ENCODE results near the gene FAM149B1.

Gene FAM149B1

DNA sequence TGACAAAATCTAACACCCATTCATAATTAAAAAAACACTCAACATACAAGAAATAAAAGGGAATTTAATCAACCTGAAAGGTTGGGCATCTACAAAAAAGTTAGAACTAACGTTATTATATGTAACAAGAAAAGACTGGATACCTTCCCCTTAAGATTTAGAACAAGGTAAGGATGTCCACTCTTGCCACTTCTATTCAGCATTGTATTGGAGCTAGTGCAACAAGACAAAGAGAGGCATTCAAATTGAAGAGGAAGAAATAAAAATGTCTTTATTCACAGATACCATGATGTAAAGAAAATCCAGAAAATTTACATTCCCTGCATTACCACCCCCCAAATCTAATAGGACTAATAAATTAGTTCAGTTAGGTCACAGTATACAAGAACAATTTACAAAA, 18.3 kb downstream of the FAM149B1 start:
- no peaks in the 10 kb centered on the region for H3K9me2 ChIP-seq (replicated peaks; ENCODE audit: low read depth, low read length)
- H2AFZ ChIP-seq (ENCODE audit: low read length): no peak overlapping the region
- H3K79me2 ChIP-seq (ENCODE audit: insufficient read depth, low read length): no peaks in the 10 kb centered on the region
- peaks cover 4% of the 10 kb centered on the region; the same call in 1 of the 2 replicates for H3K36me3 ChIP-seq (ENCODE audit: insufficient read depth, low read length)
- no peak overlapping the region for H3K9ac ChIP-seq (ENCODE audit: low read depth, low read length, poor library complexity, severe bottlenecking)
- no peaks in the 10 kb centered on the region for H3K4me1 ChIP-seq (ENCODE audit: insufficient read depth, low read length, poor library complexity, severe bottlenecking)
- H3K9me3 ChIP-seq (ENCODE audit: insufficient read depth, low read depth, low read length): no peaks in the 10 kb centered on the region
- TF ChIP-seq EZH2phosphoT487 (IDR thresholded peaks at IDR 0.05; ENCODE audit: borderline replicate concordance): no peak
- TF ChIP-seq, protein P1, sequence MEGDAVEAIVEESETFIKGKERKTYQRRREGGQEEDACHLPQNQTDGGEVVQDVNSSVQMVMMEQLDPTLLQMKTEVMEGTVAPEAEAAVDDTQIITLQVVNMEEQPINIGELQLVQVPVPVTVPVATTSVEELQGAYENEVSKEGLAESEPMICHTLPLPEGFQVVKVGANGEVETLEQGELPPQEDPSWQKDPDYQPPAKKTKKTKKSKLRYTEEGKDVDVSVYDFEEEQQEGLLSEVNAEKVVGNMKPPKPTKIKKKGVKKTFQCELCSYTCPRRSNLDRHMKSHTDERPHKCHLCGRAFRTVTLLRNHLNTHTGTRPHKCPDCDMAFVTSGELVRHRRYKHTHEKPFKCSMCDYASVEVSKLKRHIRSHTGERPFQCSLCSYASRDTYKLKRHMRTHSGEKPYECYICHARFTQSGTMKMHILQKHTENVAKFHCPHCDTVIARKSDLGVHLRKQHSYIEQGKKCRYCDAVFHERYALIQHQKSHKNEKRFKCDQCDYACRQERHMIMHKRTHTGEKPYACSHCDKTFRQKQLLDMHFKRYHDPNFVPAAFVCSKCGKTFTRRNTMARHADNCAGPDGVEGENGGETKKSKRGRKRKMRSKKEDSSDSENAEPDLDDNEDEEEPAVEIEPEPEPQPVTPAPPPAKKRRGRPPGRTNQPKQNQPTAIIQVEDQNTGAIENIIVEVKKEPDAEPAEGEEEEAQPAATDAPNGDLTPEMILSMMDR (conservative IDR thresholded peaks at IDR 0.05; ENCODE audit: low read length): no peak
- no peaks in the 10 kb centered on the region for H4K20me1 ChIP-seq (ENCODE audit: insufficient read depth, low read length, poor library complexity, severe bottlenecking)
- H3F3A ChIP-seq (ENCODE audit: low read depth): no peaks in the 10 kb centered on the region
- H3K4me3 ChIP-seq (ENCODE audit: low read length, poor library complexity, severe bottlenecking): no peak overlapping the region
- no peaks in the 10 kb centered on the region for H3K27me3 ChIP-seq (ENCODE audit: insufficient read depth, low read length, poor library complexity, severe bottlenecking)
- H3K4me2 ChIP-seq (ENCODE audit: low read depth, low read length, poor library complexity, severe bottlenecking): no peak overlapping the region

- Histone ChIP-seq H3K9ac (ENCODE audit: low read depth, low read length, poor library complexity, severe bottlenecking) (no peak overlapping the region), H3K9me2 (replicated peaks; ENCODE audit: low read depth, low read length) (no peaks in the 10 kb centered on the region), H3F3A (ENCODE audit: low read depth) (no peaks in the 10 kb centered on the region), H3K4me3 (ENCODE audit: low read length, poor library complexity, severe bottlenecking) (no peak overlapping the region), H4K20me1 (ENCODE audit: insufficient read depth, low read length, poor library complexity, severe bottlenecking) (no peaks in the 10 kb centered on the region), H2AFZ (ENCODE audit: low read length) (no peak overlapping the region), H3K36me3 (ENCODE audit: insufficient read depth, low read length) (0 out of 2 replicates have a peak, but pooled peaks cover 3% of the 10 kb centered on the region), H3K4me1 (ENCODE audit: insufficient read depth, low read length, poor library complexity, severe bottlenecking) (no peaks in the 10 kb centered on the region), H3K27me3 (ENCODE audit: insufficient read depth, low read length, poor library complexity, severe bottlenecking) (no peaks in the 10 kb centered on the region), H3K79me2 (ENCODE audit: insufficient read depth, low read length) (no peaks in the 10 kb centered on the region), H3K9me3 (ENCODE audit: insufficient read depth, low read depth, low read length) (no peaks in the 10 kb centered on the region), H3K4me2 (ENCODE audit: low read depth, low read length, poor library complexity, severe bottlenecking) (no peak overlapping the region)
- no peak for TF ChIP-seq EZH2phosphoT487 (IDR thresholded peaks at IDR 0.05; ENCODE audit: borderline replicate concordance)
- TF ChIP-seq, protein P1 (conservative IDR thresholded peaks at IDR 0.05; ENCODE audit: low read length): no peak
Measured at GRCh38 chr10:73190188-73190587, 22.3 kb downstream of the FAM149B1 start.

- no peaks in the 10 kb centered on the region for H3K27me3 ChIP-seq (ENCODE audit: insufficient read depth, low read length, poor library complexity, severe bottlenecking)
- no peaks in the 10 kb centered on the region for H3K9me2 ChIP-seq (replicated peaks; ENCODE audit: low read depth, low read length)
- H3K4me1 ChIP-seq (ENCODE audit: insufficient read depth, low read length, poor library complexity, severe bottlenecking): no peaks in the 10 kb centered on the region
- no peak overlapping the region for H3K9ac ChIP-seq (ENCODE audit: low read depth, low read length, poor library complexity, severe bottlenecking)
- H3K79me2 ChIP-seq (ENCODE audit: insufficient read depth, low read length): no peaks in the 10 kb centered on the region
- no peak overlapping the region for H3K4me2 ChIP-seq (ENCODE audit: low read depth, low read length, poor library complexity, severe bottlenecking)
- no peaks in the 10 kb centered on the region for H4K20me1 ChIP-seq (ENCODE audit: insufficient read depth, low read length, poor library complexity, severe bottlenecking)
- TF ChIP-seq, protein P1 (conservative IDR thresholded peaks at IDR 0.05; ENCODE audit: low read length): no peak
- no peak for TF ChIP-seq EZH2phosphoT487 (IDR thresholded peaks at IDR 0.05; ENCODE audit: borderline replicate concordance)
- no peaks in the 10 kb centered on the region for H3K36me3 ChIP-seq (ENCODE audit: insufficient read depth, low read length)
- no peak overlapping the region for H3K4me3 ChIP-seq (ENCODE audit: low read length, poor library complexity, severe bottlenecking)
- H3F3A ChIP-seq (ENCODE audit: low read depth): no peaks in the 10 kb centered on the region
- no peaks in the 10 kb centered on the region for H3K9me3 ChIP-seq (ENCODE audit: insufficient read depth, low read depth, low read length)
- no peak overlapping the region for H2AFZ ChIP-seq (ENCODE audit: low read length)
Measured at GRCh38 chr10:73205081-73205480, 37.2 kb downstream of the FAM149B1 start.
